ENCODE results near the gene IMP4.

GRCh38 chr2:130369311-130369964, 26.7 kb downstream of the IMP4 start:
- TF ChIP-seq CTCF (IDR thresholded peaks at IDR 0.05; ENCODE audit: low read length) (no peak), EZH2 (optimal IDR thresholded peaks at IDR 0.05; ENCODE audit: low read depth, low read length) (no peak)
